HEK293T (cell line): Measurements from ENCODE around the gene NCF4.

ENCODE experiments used
- BHLHE40 ChIP-seq: fragments of 450-650 bp; IDR thresholded peaks from 2 replicates; pipeline ENCODE4 v1.6.1; 2016; ENCODE audit warnings: mild to moderate bottlenecking, moderate library complexity, borderline replicate concordance
- FOXA1 ChIP-seq: fragments of 450-650 bp; IDR thresholded peaks from 2 replicates; pipeline ENCODE4 v1.6.1; 2016; ENCODE audit warnings: mild to moderate bottlenecking
- FOXM1 ChIP-seq: fragments of 450-650 bp; IDR thresholded peaks from 2 replicates; pipeline ENCODE4 v1.6.1; 2017; ENCODE audit warnings: mild to moderate bottlenecking, borderline replicate concordance
- HDGF ChIP-seq: fragments of 450-650 bp; IDR thresholded peaks from 2 replicates; pipeline ENCODE4 v1.6.1; 2017; ENCODE audit warnings: antibody characterized with exemption, borderline replicate concordance

- TF ChIP-seq FOXA1 (no peak), HDGF (no peak), BHLHE40 (no peak), FOXM1 (no peak)
These were observed 52.1 kb downstream of the NCF4 start for GRCh38 chr22:36912694-36913426.
